ENCODE measurements around the gene SELP. TPM values are rescaled to one million over a fixed set of nuclear protein-coding genes. Genes with fewer than 3 reads are reported as not detected.

The SELP gene
- total and polyA plus RNA-seq, 9 of the 15 experiments (the other 6 are each of a cell fraction or from before 2014, with no cell fraction given), result not detected

DNA sequence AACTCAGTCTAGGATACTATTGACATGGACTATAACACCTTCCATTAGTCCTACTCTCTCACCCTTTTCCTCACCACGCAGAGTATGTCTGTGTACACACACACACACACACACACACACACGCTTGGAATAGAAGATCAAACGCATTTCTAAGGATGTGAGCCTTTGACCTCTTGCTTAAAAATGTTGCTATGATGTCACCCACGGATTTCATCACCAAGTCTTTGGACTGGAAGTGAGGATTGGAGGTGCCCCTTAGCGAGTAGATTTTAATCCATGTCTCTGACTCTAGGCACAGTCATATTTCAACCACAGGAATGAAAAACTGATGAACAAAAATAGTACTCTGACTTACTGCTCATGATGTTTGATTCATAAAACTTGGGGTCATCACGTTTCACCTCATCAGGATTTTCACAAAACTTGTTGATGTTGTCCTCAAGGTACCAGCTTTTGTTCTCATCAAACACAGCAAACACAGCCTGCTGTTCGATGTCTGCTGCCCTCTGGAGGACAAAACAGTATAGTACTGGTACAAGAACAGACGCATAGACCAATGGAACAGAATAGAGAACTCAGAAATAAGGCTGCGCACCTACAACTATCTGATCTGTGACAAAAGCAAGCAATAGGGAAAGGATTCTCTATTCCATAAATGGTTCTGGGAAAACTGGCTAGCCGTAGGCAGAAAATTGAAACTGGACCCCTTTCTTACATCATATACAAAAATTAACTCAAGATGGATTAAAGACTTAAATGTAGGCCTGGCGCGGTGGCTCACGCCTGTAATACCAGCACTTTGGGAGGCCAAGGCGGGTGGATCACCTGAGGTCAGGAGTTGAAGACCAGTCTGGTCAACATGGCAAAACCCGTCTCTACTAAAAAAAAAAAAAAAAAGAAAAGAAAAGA, 83.6 kb downstream of the SELP start (continued):
- no peak for TF ChIP-seq ZNF699 (CRISPR knock-in tag; IDR thresholded peaks at IDR 0.05; ENCODE audit: insufficient replicate concordance)
- TF ChIP-seq RFX7 (CRISPR knock-in tag; IDR thresholded peaks at IDR 0.05), result no peak
- no peak for TF ChIP-seq PCBP1 (IDR thresholded peaks at IDR 0.05; ENCODE audit: low read depth, low read length, poor library complexity, severe bottlenecking)
- peak; percentile 28; the same call in 1 of the 2 replicates for TF ChIP-seq ARID2 (IDR thresholded peaks at IDR 0.05)
- no peak for TF ChIP-seq HDAC1 (IDR thresholded peaks at IDR 0.05)
- TF ChIP-seq ZNF316 (IDR thresholded peaks at IDR 0.05), result no peak
- TF ChIP-seq NRF1 (conservative IDR thresholded peaks at IDR 0.05 in 1 of 2, IDR thresholded peaks at IDR 0.05 in 1 of 2), result no peak
- TF ChIP-seq, protein P1, sequence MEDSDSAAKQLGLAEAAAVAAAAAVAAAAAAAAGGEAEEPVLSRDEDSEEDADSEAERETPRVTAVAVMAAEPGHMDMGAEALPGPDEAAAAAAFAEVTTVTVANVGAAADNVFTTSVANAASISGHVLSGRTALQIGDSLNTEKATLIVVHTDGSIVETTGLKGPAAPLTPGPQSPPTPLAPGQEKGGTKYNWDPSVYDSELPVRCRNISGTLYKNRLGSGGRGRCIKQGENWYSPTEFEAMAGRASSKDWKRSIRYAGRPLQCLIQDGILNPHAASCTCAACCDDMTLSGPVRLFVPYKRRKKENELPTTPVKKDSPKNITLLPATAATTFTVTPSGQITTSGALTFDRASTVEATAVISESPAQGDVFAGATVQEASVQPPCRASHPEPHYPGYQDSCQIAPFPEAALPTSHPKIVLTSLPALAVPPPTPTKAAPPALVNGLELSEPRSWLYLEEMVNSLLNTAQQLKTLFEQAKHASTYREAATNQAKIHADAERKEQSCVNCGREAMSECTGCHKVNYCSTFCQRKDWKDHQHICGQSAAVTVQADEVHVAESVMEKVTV (CRISPR knock-in tag; IDR thresholded peaks at IDR 0.05), result peak; percentile 90
- TF ChIP-seq STAT5B (CRISPR knock-in tag; IDR thresholded peaks at IDR 0.05), result no peak
- no peak for TF ChIP-seq HDGF (IDR thresholded peaks at IDR 0.05)
- TF ChIP-seq ZBTB7A (IDR thresholded peaks at IDR 0.05; ENCODE audit: borderline replicate concordance, control insufficient read depth, low read depth, low read length), result no peak
- no peak for TF ChIP-seq SREBF1 (IDR thresholded peaks at IDR 0.05; ENCODE audit: borderline replicate concordance, low read depth, low read length)
- TF ChIP-seq, protein P2, sequence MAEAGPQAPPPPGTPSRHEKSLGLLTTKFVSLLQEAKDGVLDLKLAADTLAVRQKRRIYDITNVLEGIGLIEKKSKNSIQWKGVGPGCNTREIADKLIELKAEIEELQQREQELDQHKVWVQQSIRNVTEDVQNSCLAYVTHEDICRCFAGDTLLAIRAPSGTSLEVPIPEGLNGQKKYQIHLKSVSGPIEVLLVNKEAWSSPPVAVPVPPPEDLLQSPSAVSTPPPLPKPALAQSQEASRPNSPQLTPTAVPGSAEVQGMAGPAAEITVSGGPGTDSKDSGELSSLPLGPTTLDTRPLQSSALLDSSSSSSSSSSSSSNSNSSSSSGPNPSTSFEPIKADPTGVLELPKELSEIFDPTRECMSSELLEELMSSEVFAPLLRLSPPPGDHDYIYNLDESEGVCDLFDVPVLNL (CRISPR knock-in tag; IDR thresholded peaks at IDR 0.05; ENCODE audit: low read depth), result no peak
- TF ChIP-seq KHSRP (IDR thresholded peaks at IDR 0.05), result no peak
- TF ChIP-seq, protein P3, sequence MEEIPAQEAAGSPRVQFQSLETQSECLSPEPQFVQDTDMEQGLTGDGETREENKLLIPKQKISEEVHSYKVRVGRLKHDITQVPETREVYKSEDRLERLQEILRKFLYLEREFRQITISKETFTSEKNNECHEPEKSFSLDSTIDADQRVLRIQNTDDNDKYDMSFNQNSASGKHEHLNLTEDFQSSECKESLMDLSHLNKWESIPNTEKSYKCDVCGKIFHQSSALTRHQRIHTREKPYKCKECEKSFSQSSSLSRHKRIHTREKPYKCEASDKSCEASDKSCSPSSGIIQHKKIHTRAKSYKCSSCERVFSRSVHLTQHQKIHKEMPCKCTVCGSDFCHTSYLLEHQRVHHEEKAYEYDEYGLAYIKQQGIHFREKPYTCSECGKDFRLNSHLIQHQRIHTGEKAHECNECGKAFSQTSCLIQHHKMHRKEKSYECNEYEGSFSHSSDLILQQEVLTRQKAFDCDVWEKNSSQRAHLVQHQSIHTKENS (CRISPR knock-in tag; IDR thresholded peaks at IDR 0.05), result no peak
- peak; percentile 96 to 97 for TF ChIP-seq RAD21 (CRISPR knock-in tag; conservative IDR thresholded peaks at IDR 0.05 in 1 of 2, IDR thresholded peaks at IDR 0.05 in 1 of 2)
- peak in 1 of 2 experiments; percentile 16; a peak in 1 of 4 replicates for TF ChIP-seq RCOR1 (IDR thresholded peaks at IDR 0.05; ENCODE audit: borderline replicate concordance in 1 of 2, low read depth in 2 of 2, low read length in 2 of 2)
- no peak for TF ChIP-seq CREB1 (IDR thresholded peaks at IDR 0.05)
- TF ChIP-seq CREB1 (CRISPR knock-in tag; IDR thresholded peaks at IDR 0.05), result no peak
- TF ChIP-seq SPI1 (IDR thresholded peaks at IDR 0.05; ENCODE audit: borderline replicate concordance, low read depth, low read length), result no peak
- peak; percentile 24; the same call in 1 of the 2 replicates for TF ChIP-seq JUND (IDR thresholded peaks at IDR 0.05; ENCODE audit: borderline replicate concordance, low read depth, low read length)
- TF ChIP-seq JUND (tag; IDR thresholded peaks at IDR 0.05; ENCODE audit: borderline replicate concordance, low read depth, low read length), result no peak
- TF ChIP-seq, protein P4, sequence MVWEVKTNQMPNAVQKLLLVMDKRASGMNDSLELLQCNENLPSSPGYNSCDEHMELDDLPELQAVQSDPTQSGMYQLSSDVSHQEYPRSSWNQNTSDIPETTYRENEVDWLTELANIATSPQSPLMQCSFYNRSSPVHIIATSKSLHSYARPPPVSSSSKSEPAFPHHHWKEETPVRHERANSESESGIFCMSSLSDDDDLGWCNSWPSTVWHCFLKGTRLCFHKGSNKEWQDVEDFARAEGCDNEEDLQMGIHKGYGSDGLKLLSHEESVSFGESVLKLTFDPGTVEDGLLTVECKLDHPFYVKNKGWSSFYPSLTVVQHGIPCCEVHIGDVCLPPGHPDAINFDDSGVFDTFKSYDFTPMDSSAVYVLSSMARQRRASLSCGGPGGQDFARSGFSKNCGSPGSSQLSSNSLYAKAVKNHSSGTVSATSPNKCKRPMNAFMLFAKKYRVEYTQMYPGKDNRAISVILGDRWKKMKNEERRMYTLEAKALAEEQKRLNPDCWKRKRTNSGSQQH (CRISPR knock-in tag; IDR thresholded peaks at IDR 0.05), result no peak

Data from K562 (cell line).